HG02798 (cell line): ENCODE results near the gene CELSR2.
"Not testable (repeated sequence)": the region's sequence is repeated elsewhere in the genome, so short reads cannot be mapped to it uniquely, and the experiment has no call there.

Experiments used
- ATAC-seq: cut with Tn5 transposase; IDR thresholded peaks from one replicate; pipeline ENCODE4 v1.9.1; 2021; ENCODE audit warnings: mild to moderate bottlenecking; ENCODE audit not compliant: unreplicated experiment, poor library complexity

Gene CELSR2

GRCh38 chr1:109296782-109297181 is 47.4 kb downstream of the CELSR2 start:
- ATAC-seq: no peak

GRCh38 chr1:109298666-109299557 is 49.6 kb downstream of the CELSR2 start:
- ATAC-seq: no peak

GRCh38 chr1:109299558-109300343 is 50.4 kb downstream of the CELSR2 start:
- ATAC-seq: no peak

GRCh38 chr1:109300650-109301151 is 51.4 kb downstream of the CELSR2 start:
- ATAC-seq: no peak

- ATAC-seq: no peak
Observed at GRCh38 chr1:109301874-109302273, 52.5 kb downstream of the CELSR2 start.

- ATAC-seq: no peak
Observed at GRCh38 chr1:109304226-109304920, 55.0 kb downstream of the CELSR2 start.

- not testable (repeated sequence) for ATAC-seq
Observed at GRCh38 chr1:109305991-109306390, 56.7 kb downstream of the CELSR2 start.

- ATAC-seq: no peak
Observed at GRCh38 chr1:109306832-109307273, 57.5 kb downstream of the CELSR2 start, which contains the start of gene MYBPHL. TSS of gene MYBPHL (minus strand) at chr1:109307011. CDS start at chr1:109306991, 20 bp downstream.

GRCh38 chr1:109307274-109308021 is 58.1 kb downstream of the CELSR2 start:
- no peak for ATAC-seq

- ATAC-seq: no peak
Observed at GRCh38 chr1:109309347-109309746, 60.0 kb downstream of the CELSR2 start.

- ATAC-seq: no peak
Observed at GRCh38 chr1:109312246-109312645, 62.9 kb downstream of the CELSR2 start.

GRCh38 chr1:109312978-109313775 is 63.8 kb downstream of the CELSR2 start:
- no peak for ATAC-seq

- ATAC-seq: no peak
Observed at GRCh38 chr1:109314795-109315194, 65.5 kb downstream of the CELSR2 start.

GRCh38 chr1:109315288-109315687 is 65.9 kb downstream of the CELSR2 start:
- no peak for ATAC-seq

GRCh38 chr1:109316506-109316905 is 67.2 kb downstream of the CELSR2 start:
- ATAC-seq: no peak

GRCh38 chr1:109319114-109319513 is 69.8 kb downstream of the CELSR2 start:
- ATAC-seq: no peak

GRCh38 chr1:109322974-109323373 is 73.6 kb downstream of the CELSR2 start:
- no peak for ATAC-seq
